K562 (cell line): ENCODE results near the gene SLIRP. TPM values are rescaled to one million over a fixed set of nuclear protein-coding genes. Genes with fewer than 3 reads are reported as not detected.

Source experiments
- ATAC-seq: fragments of 200-7000 bp; cut with Tn5 transposase; 3 replicates; pipeline ENCODE4 v1.9.1; 2020; ENCODE audit warnings: moderate library complexity
- BruUV-seq: library from RNA; stranded (reverse); fragments of 400-500 nt; replicated peaks from 2 replicates; lab custom pipeline; 2021; lab: Mats Ljungman, UMichigan
- CTCF ChIA-PET: fragments of 300-600 bp; formaldehyde crosslinking; extraction: SDS; loops from one replicate; lab custom pipeline; 2021; ENCODE audit warnings: low intra/inter-chr PET ratio; lab: Yijun Ruan, JAX
- POLR2A ChIA-PET: fragments of 300-600, 350-650 bp; sonication (Branson Sonifier 250); formaldehyde crosslinking; extraction: SDS; loops from one replicate; lab custom pipeline; 2021; ENCODE audit warnings: antibody characterized with exemption, inconsistent platforms; lab: Yijun Ruan, JAX
- DNase-seq, 4 experiments: peaks; one replicate each; pipeline versions ENCODE4 v3.0.0 to v3.0.0-alpha.2; 2011 to 2018; ENCODE audit warnings: low spot score in 3 of 4, mixed read lengths in 3 of 4; ENCODE audit errors: extremely low read depth in 1 of 4
- FAIRE-seq: peaks from 2 replicates; lab custom pipeline; 2011; peaks lifted over from hg19 to GRCh38; lab: Jason Lieb, UNC
- H2AFZ ChIP-seq: 2 replicates; pipeline ENCODE4 v1.6.0; 2011; ENCODE audit warnings: low read depth, low read length, control low read depth, inconsistent platforms
- H3K27ac ChIP-seq: fragments of 200-600 bp; 3 replicates; pipeline ENCODE4 v1.8.0; 2011; ENCODE audit warnings: low read depth, mild to moderate bottlenecking, control low read depth, inconsistent platforms, low read length, moderate library complexity, mixed read lengths; ENCODE audit errors: extremely low read depth
- H3K27me3 ChIP-seq, 2 experiments: fragments of 300-600 bp in 1 of 2; 2 replicates in 1 of 2; 3 replicates in 1 of 2; pipeline versions ENCODE4 v1.6.0 to v1.8.0; 2011; ENCODE audit warnings: inconsistent platforms in 2 of 2, low read length in 2 of 2, mild to moderate bottlenecking in 1 of 2, mixed read lengths in 1 of 2, moderate library complexity in 1 of 2; ENCODE audit not compliant: control insufficient read depth in 2 of 2, insufficient read depth in 2 of 2
- H3K36me3 ChIP-seq: fragments of 300-600 bp; 3 replicates; pipeline ENCODE4 v1.8.0; 2011; ENCODE audit warnings: mild to moderate bottlenecking, low read length, inconsistent platforms; ENCODE audit not compliant: control insufficient read depth, insufficient read depth
- H3K4me1 ChIP-seq, 2 experiments: fragments of 200-600 bp in 1 of 2; replicated peaks in 1 of 2; 2 replicates in 1 of 2; 3 replicates in 1 of 2; pipeline versions ENCODE4 v1.5.1 to v1.8.0; 2011; ENCODE audit warnings: inconsistent platforms in 2 of 2, low read length in 2 of 2, mild to moderate bottlenecking in 1 of 2, mixed read lengths in 1 of 2, moderate library complexity in 1 of 2; ENCODE audit not compliant: control insufficient read depth in 2 of 2, insufficient read depth in 2 of 2
- H3K4me2 ChIP-seq: 2 replicates; pipeline ENCODE4 v1.6.1; 2011; ENCODE audit warnings: low read length, control low read depth, inconsistent platforms, mixed read lengths; ENCODE audit not compliant: insufficient read depth
- H3K4me3 ChIP-seq: fragments of 200-600 bp; sonication (generic), shearing (Covaris generic); 2 replicates; pipeline ENCODE4 v1.5.1; 2016; ENCODE audit warnings: control low read depth, inconsistent platforms
- H3K79me2 ChIP-seq: fragments of 200-600 bp; 3 replicates; pipeline ENCODE4 v1.8.0; 2011; ENCODE audit warnings: low read length, inconsistent platforms; ENCODE audit not compliant: control insufficient read depth, insufficient read depth
- H3K9ac ChIP-seq, 2 experiments: 2 replicates each; pipeline versions ENCODE4 v1.6.0 to v1.6.1; 2011; ENCODE audit warnings: low read depth in 2 of 2, low read length in 2 of 2, control low read depth in 1 of 2, inconsistent platforms in 1 of 2, mild to moderate bottlenecking in 1 of 2, mixed read lengths in 1 of 2; ENCODE audit not compliant: insufficient read depth in 1 of 2
- H3K9me1 ChIP-seq: one replicate; pipeline ENCODE4 v1.6.0; 2011; ENCODE audit warnings: inconsistent platforms, mild to moderate bottlenecking, low read length, moderate library complexity; ENCODE audit not compliant: control insufficient read depth, insufficient read depth
- H3K9me3 ChIP-seq: replicated peaks from 2 replicates; pipeline ENCODE4 v1.5.1; 2011; ENCODE audit warnings: low read depth, low read length, inconsistent platforms; ENCODE audit not compliant: control insufficient read depth, insufficient read depth
- H4K20me1 ChIP-seq: replicated peaks from 2 replicates; pipeline ENCODE4 v1.6.1; 2011; ENCODE audit warnings: low read length, inconsistent platforms, mixed read lengths; ENCODE audit not compliant: control insufficient read depth, insufficient read depth
- JUND ChIP-seq, 2 experiments: IDR thresholded peaks; 2 replicates in 1 of 2; 3 replicates in 1 of 2; pipeline ENCODE4 v1.6.1; 2011; ENCODE audit warnings: borderline replicate concordance in 2 of 2, low read depth in 2 of 2, low read length in 2 of 2, improper control_type of control experiment in 1 of 2, missing biosample characterization in 1 of 2, missing genetic modification characterization in 1 of 2, missing genetic modification reagents in 1 of 2
- KAT8 ChIP-seq: fragments of 450-650 bp; IDR thresholded peaks from 2 replicates; pipeline ENCODE4 v1.6.1; 2016; ENCODE audit warnings: low read depth, mild to moderate bottlenecking
- PHF8 ChIP-seq: fragments of 200-600 bp; sonication (generic); IDR thresholded peaks from 2 replicates; pipeline ENCODE4 v1.6.1; 2012; ENCODE audit warnings: mixed run types, mild to moderate bottlenecking, inconsistent platforms, low read length, moderate library complexity, borderline replicate concordance
- POLR3A ChIP-seq: IDR thresholded peaks from 2 replicates; pipeline ENCODE4 v1.6.1; 2011; ENCODE audit warnings: borderline replicate concordance, mild to moderate bottlenecking, moderate library complexity; ENCODE audit not compliant: insufficient read length, insufficient read depth; ENCODE audit errors: extremely low read depth
- RFX7 ChIP-seq: fragments of 250-450 bp; sonication (Bioruptor Pico); IDR thresholded peaks from 2 replicates; pipeline ENCODE4 v1.5.1; 2021; ENCODE audit warnings: mild to moderate bottlenecking
- SETDB1 ChIP-seq: IDR thresholded peaks from one replicate; pipeline ENCODE4 v1.6.1; 2012; ENCODE audit warnings: low read length, control low read depth, inconsistent platforms
- SNRNP70 ChIP-seq: fragments of 200-400 bp; formaldehyde crosslinking; optimal IDR thresholded peaks from 2 replicates; pipeline ENCODE3; 2017; ENCODE audit warnings: low read depth, low read length
- SRSF3 ChIP-seq: fragments of 200-400 bp; formaldehyde crosslinking; IDR thresholded peaks from 2 replicates; pipeline ENCODE4 v1.6.1; 2016; ENCODE audit warnings: mild to moderate bottlenecking, low read length, moderate library complexity; ENCODE audit not compliant: insufficient read depth
- in situ Hi-C: fragments of 300-500 bp; cut with MboI; formaldehyde crosslinking; loops from 4 replicates; pipeline ENCODE4 v1.15.0; 2018; ENCODE audit warnings: inconsistent platforms, mixed read lengths
- intact Hi-C: fragments of 100-400 bp; cut with micrococcal nuclease; formaldehyde crosslinking; loops from 2 replicates; pipeline ENCODE4 v1.14.2; 2022
- polyA plus RNA-seq, 8 experiments: library from polyadenylated mRNA; depleted of rRNA in 4 of 8; stranded (reverse) in 5 of 8; unstranded in 3 of 8; fragments of >200 nt; fragmentation: Nextera tagmentation in 2 of 8; fragmentation: Illumina TruSeq in 1 of 8; extraction: Ambion mirVana in 2 of 8; extraction: Trizol in 1 of 8; gene quantifications; 2 replicates each; pipeline versions ENCODE4 v1.2.1 to v1.2.3, GENCODE V29; 2011 to 2014; ENCODE audit warnings: inconsistent platforms in 1 of 8, missing spikeins in 1 of 8
- total RNA-seq, 7 experiments: library from RNA; depleted of rRNA in 6 of 7; stranded (reverse); fragments of >200 nt in 6 of 7; fragmentation: Illumina TruSeq in 2 of 7; extraction: Trizol in 2 of 7; gene quantifications; 2 replicates each; pipeline versions ENCODE4 v1.2.1 to v1.2.3, GENCODE V29; 2011 to 2021; ENCODE audit warnings: low replicate concordance in 1 of 7

Gene SLIRP
- total and polyA plus RNA-seq, 9 of the 15 experiments (the other 6 are each of a cell fraction or from before 2014, with no cell fraction given): 251 to 1,905 (median 491) TPM

DNA sequence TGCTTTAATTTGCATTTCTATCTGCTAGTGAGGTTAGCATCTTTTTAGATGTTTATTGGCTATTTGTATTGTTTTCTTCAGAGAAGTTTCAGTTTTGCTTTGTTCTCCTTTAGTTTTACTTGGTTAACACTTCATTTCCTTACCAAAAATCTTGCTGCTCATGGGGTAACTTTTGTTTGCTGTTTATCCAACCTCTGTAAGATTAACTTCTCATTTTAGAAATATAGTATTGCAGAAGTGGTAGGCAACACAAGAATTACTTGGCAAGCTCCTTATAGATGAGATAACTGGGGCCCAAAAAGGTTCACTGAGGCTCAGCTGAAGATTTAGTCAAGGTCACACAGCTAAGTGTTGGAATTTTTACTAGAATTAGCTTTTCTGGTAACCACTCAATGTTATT, 40.6 kb upstream of the SLIRP start:
- Histone ChIP-seq H3K9me1 (no peaks in the 10 kb centered on the region), H3K79me2 (no peaks in the 10 kb centered on the region)
- intact Hi-C loops: no loop called here
- TF ChIP-seq KAT8 (no peak), PHF8 (no peak), JUND (IDR thresholded peaks at IDR 0.05; ENCODE audit: borderline replicate concordance, low read depth, low read length) (no peak), JUND (tag; IDR thresholded peaks at IDR 0.05; ENCODE audit: borderline replicate concordance, low read depth, low read length) (no peak), SRSF3 (no peak), RFX7 (CRISPR knock-in tag) (no peak), SNRNP70 (no peak), SETDB1 (no peak), POLR3A (no peak)
- TF ChIP-seq, all 486 proteins: peak for 0
- ChIA-PET CTCF (no interaction called here), POLR2A (no interaction called here)
- FAIRE-seq: no peak
- H3K36me3 ChIP-seq: no peaks in the 10 kb centered on the region
- no peak for DNase-seq
- no peaks in the 10 kb centered on the region for H4K20me1 ChIP-seq
- H2AFZ ChIP-seq: no peak overlapping the region
- H3K27ac ChIP-seq: no peak overlapping the region
- in situ Hi-C loops: loop anchor here (25.0 kb wide), 1 partner anchor 920 kb away; no protein-coding TSS in a partner anchor
- BruUV-seq: no TSS peak
- H3K9ac ChIP-seq: no peak overlapping the region
- H3K4me1 ChIP-seq: no peaks in the 10 kb centered on the region
- H3K27me3 ChIP-seq: no peaks in the 10 kb centered on the region
- H3K4me3 ChIP-seq: no peak overlapping the region
- ATAC-seq: no peak
- no peaks in the 10 kb centered on the region for H3K9me3 ChIP-seq
- H3K4me2 ChIP-seq: no peak overlapping the region
